GM19025 (cell line): Measurements from ENCODE around the gene HAPLN3.

ENCODE experiments used
- ATAC-seq: cut with Tn5 transposase; IDR thresholded peaks from one replicate; pipeline ENCODE4 v1.9.1; 2021; ENCODE audit warnings: mild to moderate bottlenecking, low read depth, moderate library complexity; ENCODE audit not compliant: unreplicated experiment

Gene HAPLN3

DNA sequence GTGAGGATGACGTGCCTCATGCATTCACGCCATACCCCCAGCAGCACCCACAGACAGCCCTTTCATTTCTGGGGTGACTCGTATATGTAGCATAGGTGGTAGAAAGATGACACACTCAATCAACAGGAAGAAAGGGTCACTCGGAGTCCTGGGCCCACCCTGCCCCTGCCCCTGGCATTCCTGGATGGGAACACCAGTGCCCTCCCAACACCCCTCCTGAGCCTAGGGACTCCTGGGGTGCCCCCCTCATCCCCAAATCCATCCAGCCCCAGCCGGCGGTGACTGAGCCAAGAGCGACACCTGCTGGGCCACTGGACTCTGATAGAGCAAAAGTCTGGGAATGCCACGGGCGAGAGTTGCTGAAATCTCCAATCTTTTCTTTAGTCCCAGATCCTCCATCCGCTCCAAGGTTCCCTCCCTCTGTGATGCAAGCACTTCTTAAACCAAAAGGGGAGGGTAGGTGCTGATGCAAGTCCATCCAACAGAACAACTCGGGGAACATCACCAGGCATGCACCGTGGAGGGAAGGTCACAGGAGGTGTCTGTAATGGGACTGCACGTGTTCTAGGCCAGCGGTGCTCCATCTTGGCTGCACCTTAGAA is 61.0 kb downstream of the HAPLN3 start:
- ATAC-seq: no peak

DNA sequence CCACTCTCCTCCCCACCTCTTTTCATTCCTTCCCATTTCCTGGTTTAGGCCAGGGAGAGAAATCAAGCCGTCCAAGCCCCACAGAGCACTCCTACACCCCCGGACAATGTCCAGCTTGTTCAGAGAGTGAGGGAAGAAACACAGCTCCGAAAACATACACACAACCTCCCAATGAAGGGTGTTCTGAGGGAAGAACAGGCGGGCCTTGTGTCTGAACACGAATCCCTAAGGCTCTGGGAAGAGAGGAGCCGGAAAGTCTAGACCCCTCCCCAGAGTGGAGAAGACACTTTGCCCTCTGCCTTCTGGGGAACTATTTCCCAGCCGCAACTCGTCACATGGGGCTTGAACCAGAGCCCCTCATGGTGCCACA is 61.6 kb downstream of the HAPLN3 start:
- ATAC-seq: no peak

DNA sequence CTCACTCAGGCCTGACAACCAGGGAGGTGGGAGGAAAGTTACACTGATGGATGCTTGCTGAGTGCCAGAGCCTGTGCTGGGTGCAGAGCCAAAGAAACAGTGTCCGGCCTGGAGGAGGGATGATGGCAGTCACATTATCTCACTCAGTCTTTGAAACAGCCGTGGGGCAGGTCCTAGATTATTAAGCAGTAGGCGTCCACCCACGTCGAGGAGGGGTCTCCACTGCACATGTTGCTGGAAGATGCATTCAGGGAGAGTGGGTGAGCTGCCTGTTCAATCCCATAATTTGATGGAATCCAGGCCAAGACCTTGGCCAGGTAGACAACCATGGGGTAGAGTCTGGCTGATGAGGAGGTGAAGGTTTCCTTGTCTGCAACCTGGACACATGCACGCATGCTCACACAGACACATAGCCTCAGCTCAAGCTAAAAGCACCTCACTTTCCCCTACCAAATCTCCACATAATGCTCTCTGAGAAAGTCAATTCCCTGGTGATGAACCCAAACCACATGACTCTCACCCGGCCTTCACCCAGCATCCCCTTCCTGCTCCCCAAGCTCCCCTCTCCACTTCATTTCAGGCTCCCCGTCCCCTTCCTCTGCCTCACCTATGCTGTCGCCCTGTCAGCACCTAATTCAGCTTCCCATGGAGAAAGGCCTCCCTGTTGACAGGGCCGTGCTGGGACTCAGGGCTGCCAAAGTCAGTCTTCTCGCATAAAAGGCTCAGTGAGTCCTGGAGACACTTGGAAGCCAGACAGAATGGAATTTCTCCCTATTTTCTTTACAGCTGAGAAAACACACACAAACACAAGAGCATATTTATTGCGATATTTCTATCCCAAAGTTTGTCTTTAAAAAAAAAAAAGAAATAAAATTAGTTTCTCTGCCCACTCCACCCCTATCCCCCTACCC is 62.3 kb downstream of the HAPLN3 start:
- ATAC-seq: no peak

DNA sequence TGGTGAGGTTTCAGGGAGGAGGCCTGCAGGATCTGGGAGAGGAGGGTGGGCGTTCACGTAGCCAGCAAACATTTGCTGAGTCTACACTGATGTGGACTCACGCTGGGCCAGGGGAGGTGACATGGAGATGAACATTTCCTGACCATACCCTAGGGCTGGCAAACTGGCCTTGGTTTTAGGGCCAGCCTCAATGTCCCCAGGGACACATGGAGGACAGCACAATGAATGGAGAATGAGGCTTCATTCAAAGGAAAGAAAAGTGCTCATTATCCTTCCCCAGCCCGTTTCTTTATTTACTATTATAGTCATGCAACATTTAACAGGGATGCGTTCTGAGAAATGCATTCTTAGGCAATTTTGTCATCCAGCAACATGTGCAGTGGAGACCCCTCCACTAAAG is 65.3 kb downstream of the HAPLN3 start:
- no peak for ATAC-seq

DNA sequence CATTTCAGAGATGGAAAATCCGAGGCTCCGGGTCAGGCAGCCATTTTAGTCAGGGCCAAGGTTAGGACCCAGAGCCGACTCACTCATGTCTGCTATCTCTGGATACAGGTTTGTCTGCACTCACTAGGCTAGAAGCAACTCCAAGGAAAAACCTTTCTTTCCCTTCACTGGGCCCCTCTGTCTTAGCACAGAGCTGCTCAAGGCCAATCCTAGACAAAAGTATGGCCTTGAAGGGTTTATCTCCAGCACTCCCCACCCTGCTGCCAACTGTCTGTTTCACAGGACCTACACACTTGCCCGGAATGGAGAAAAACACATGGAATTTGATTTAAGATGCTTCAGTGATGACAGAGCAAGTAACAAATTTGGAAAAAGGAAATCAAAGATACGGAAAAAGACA is 66.6 kb downstream of the HAPLN3 start:
- no peak for ATAC-seq
